ENCODE data around the gene COL25A1.

DNA sequence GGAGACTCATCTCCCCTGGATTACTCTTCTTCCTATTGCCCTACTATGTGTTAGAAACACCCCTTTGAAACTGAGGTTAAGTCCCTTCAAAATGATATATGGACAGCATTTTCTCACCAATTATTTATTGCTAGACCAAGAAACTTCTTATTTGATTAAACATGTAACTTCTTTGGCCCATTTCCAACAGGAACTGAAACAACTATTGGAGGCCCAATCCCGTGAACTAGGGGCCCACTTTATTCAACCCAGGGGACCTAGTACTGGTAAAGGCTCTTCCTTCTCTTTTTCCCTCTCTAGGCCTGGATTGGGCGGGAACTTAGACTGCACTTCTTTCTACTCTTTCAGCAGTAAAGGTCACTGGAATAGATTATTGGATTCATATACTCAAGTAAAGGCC lies 16.7 kb upstream of the COL25A1 start:
- TF ChIP-seq, protein P1, sequence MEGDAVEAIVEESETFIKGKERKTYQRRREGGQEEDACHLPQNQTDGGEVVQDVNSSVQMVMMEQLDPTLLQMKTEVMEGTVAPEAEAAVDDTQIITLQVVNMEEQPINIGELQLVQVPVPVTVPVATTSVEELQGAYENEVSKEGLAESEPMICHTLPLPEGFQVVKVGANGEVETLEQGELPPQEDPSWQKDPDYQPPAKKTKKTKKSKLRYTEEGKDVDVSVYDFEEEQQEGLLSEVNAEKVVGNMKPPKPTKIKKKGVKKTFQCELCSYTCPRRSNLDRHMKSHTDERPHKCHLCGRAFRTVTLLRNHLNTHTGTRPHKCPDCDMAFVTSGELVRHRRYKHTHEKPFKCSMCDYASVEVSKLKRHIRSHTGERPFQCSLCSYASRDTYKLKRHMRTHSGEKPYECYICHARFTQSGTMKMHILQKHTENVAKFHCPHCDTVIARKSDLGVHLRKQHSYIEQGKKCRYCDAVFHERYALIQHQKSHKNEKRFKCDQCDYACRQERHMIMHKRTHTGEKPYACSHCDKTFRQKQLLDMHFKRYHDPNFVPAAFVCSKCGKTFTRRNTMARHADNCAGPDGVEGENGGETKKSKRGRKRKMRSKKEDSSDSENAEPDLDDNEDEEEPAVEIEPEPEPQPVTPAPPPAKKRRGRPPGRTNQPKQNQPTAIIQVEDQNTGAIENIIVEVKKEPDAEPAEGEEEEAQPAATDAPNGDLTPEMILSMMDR (IDR thresholded peaks at IDR 0.05), result no peak
- no peak for TF ChIP-seq POLR2A (IDR thresholded peaks at IDR 0.05)
